ENCODE data around the gene TIMM8B. TPM values are rescaled to one million over a fixed set of nuclear protein-coding genes. Genes with fewer than 3 reads are reported as not detected.

The TIMM8B gene
- total and polyA plus RNA-seq, 10 of the 15 experiments (the other 5 are each of a cell fraction or from before 2014, with no cell fraction given): 64.9 to 271 (median 139) TPM

DNA sequence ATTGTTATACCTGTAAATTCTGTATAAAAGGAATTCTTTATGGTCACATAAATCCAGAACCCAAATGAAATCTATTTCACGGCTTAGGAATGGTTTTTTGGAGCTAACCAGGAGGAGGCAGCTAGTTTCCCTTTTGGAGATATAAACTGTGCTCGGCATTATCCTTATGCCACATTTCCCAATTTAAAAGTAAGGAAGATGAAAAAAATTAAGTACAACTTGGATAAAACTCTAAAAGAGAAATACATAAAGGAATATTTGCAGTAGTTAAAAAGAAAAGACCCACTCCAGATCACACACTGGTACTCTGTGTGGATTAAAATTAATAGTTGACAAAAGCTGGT is 43.6 kb downstream of the TIMM8B start (continued):
- TF ChIP-seq DPF2 (IDR thresholded peaks at IDR 0.05) (no peak), SMAD5 (IDR thresholded peaks at IDR 0.05; ENCODE audit: low read depth) (no peak), TARDBP (IDR thresholded peaks at IDR 0.05; ENCODE audit: borderline replicate concordance) (no peak), PBX3 (IDR thresholded peaks at IDR 0.05; ENCODE audit: insufficient replicate concordance, low read depth, low read length) (no peak), ZZZ3 (IDR thresholded peaks at IDR 0.05; ENCODE audit: control insufficient read depth, insufficient read length, low read depth) (no peak), NFYA (IDR thresholded peaks at IDR 0.05; ENCODE audit: borderline replicate concordance, low read depth, low read length) (no peak), MYC (IDR thresholded peaks at IDR 0.05; ENCODE audit: insufficient read depth, insufficient read length, insufficient replicate concordance, low read length, severe bottlenecking) (no peak), POU2F2 (IDR thresholded peaks at IDR 0.05; ENCODE audit: borderline replicate concordance, low read depth, low read length) (no peak), STAT1 (conservative IDR thresholded peaks at IDR 0.05) (no peak), MEF2B (IDR thresholded peaks at IDR 0.05; ENCODE audit: partially characterized antibody, poor library complexity, severe bottlenecking) (no peak), CHD4 (IDR thresholded peaks at IDR 0.05) (no peak), NKRF (conservative IDR thresholded peaks at IDR 0.05) (no peak)
- TF ChIP-seq, protein P1, sequence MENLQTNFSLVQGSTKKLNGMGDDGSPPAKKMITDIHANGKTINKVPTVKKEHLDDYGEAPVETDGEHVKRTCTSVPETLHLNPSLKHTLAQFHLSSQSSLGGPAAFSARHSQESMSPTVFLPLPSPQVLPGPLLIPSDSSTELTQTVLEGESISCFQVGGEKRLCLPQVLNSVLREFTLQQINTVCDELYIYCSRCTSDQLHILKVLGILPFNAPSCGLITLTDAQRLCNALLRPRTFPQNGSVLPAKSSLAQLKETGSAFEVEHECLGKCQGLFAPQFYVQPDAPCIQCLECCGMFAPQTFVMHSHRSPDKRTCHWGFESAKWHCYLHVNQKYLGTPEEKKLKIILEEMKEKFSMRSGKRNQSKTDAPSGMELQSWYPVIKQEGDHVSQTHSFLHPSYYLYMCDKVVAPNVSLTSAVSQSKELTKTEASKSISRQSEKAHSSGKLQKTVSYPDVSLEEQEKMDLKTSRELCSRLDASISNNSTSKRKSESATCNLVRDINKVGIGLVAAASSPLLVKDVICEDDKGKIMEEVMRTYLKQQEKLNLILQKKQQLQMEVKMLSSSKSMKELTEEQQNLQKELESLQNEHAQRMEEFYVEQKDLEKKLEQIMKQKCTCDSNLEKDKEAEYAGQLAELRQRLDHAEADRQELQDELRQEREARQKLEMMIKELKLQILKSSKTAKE (IDR thresholded peaks at IDR 0.05; ENCODE audit: low read depth, poor library complexity, severe bottlenecking): no peak
